A673 (cell line): ENCODE results near the gene SCTR. TPM values are rescaled to one million over a fixed set of nuclear protein-coding genes. Genes with fewer than 3 reads are reported as not detected.
A peak's percentile ranks its signal among the peaks of the same experiment; 100 is the strongest.

Source experiments
- BruUV-seq: library from RNA; stranded (reverse); fragments of 400-500 nt; replicated peaks from 2 replicates; lab custom pipeline; 2021; lab: Mats Ljungman, UMichigan
- CTCF ChIA-PET: fragments of 300-600 bp; sonication (Branson Sonifier 250); formaldehyde crosslinking; loops from one replicate; lab custom pipeline; 2022; ENCODE audit warnings: antibody characterized with exemption; lab: Charles Lee
- POLR2A ChIA-PET: fragments of 300-600 bp; sonication (Branson Sonifier 250); formaldehyde crosslinking; loops from one replicate; lab custom pipeline; 2022; ENCODE audit warnings: antibody characterized with exemption; ENCODE audit not compliant: low non-redundant PET; lab: Charles Lee
- DNase-seq: peaks from one replicate; pipeline ENCODE4 v3.0.0-alpha.2; 2015; ENCODE audit warnings: low spot score
- H3K27ac ChIP-seq: fragments of 200-600 bp; sonication (generic); 2 replicates; pipeline ENCODE4 v1.5.1; 2016; ENCODE audit warnings: mixed run types, low read depth, mild to moderate bottlenecking, mixed read lengths, antibody characterized with exemption, low read length; ENCODE audit not compliant: poor library complexity, severe bottlenecking
- H3K27me3 ChIP-seq: fragments of 200-600 bp; sonication (generic); replicated peaks from 2 replicates; pipeline ENCODE4 v1.6.1; 2017; ENCODE audit warnings: mixed run types, low read depth, mild to moderate bottlenecking, mixed read lengths, antibody characterized with exemption, low read length; ENCODE audit not compliant: insufficient read depth, poor library complexity
- H3K36me3 ChIP-seq: fragments of 200-600 bp; sonication (generic); 2 replicates; pipeline ENCODE4 v1.6.1; 2016; ENCODE audit warnings: mixed run types, mild to moderate bottlenecking, mixed read lengths, antibody characterized with exemption, low read length; ENCODE audit not compliant: insufficient read depth, poor library complexity, severe bottlenecking
- H3K4me1 ChIP-seq: fragments of 200-600 bp; sonication (generic); 2 replicates; pipeline ENCODE4 v1.6.1; 2017; ENCODE audit warnings: mixed run types, mild to moderate bottlenecking, mixed read lengths, antibody characterized with exemption, low read length; ENCODE audit not compliant: insufficient read depth, poor library complexity, severe bottlenecking
- H3K4me3 ChIP-seq: fragments of 200-600 bp; sonication (generic); 2 replicates; pipeline ENCODE4 v1.5.1; 2016; ENCODE audit warnings: low read depth, mixed run types, mild to moderate bottlenecking, mixed read lengths, low read length; ENCODE audit not compliant: poor library complexity, severe bottlenecking
- H3K9me3 ChIP-seq: fragments of 200-600 bp; sonication (generic); 2 replicates; pipeline ENCODE4 v1.6.1; 2016; ENCODE audit warnings: mixed run types, low read depth, mild to moderate bottlenecking, mixed read lengths, antibody characterized with exemption, low read length; ENCODE audit not compliant: poor library complexity, severe bottlenecking
- EZH2 ChIP-seq: fragments of 200-600 bp; sonication (generic); IDR thresholded peaks from 2 replicates; pipeline ENCODE4 v1.6.1; 2017; ENCODE audit warnings: borderline replicate concordance, low read depth, mild to moderate bottlenecking, mixed read lengths, antibody characterized with exemption, low read length; ENCODE audit not compliant: poor library complexity, severe bottlenecking
- intact Hi-C: fragments of 100-400 bp; cut with micrococcal nuclease; formaldehyde crosslinking; loops from one replicate; pipeline ENCODE4 v1.10.0; 2022; ENCODE audit not compliant: unreplicated experiment
- total RNA-seq: library from RNA; stranded (reverse); gene quantifications from 2 replicates; pipeline ENCODE4 v1.2.3, GENCODE V29; 2021
- TF ChIP-seq, protein P1 (sequence below): fragments of 300-800, 200-600 bp; sonication (generic); conservative IDR thresholded peaks from 2 replicates; pipeline ENCODE4 v1.5.1; 2017; ENCODE audit warnings: low read depth, mild to moderate bottlenecking, antibody characterized with exemption, low read length, moderate library complexity, mixed read lengths

SCTR gene
- total RNA-seq, 1 experiment from 2014 or later: not detected

DNA sequence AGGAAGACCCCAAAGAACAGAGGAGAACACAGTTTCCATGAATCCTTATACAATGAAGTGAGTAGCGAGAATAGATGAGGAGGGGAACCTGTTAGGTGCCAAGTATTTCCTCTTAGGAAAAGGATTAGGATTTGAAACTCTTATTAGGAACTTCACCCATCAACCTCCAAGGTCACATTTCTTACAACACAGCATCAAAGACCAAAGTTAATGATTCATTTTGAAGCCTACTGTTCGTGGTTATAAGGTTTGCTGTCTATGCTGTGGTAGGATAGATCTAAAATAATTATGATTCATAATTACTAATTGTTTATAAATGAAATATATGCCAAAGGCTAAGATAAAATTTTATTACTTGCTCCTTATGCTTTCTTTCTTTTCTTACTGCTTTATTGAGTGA, 26.1 kb upstream of the SCTR start:
- H3K9me3 ChIP-seq: no peaks in the 10 kb centered on the region
- CTCF ChIA-PET: no interaction called here
- TF ChIP-seq, protein P1, sequence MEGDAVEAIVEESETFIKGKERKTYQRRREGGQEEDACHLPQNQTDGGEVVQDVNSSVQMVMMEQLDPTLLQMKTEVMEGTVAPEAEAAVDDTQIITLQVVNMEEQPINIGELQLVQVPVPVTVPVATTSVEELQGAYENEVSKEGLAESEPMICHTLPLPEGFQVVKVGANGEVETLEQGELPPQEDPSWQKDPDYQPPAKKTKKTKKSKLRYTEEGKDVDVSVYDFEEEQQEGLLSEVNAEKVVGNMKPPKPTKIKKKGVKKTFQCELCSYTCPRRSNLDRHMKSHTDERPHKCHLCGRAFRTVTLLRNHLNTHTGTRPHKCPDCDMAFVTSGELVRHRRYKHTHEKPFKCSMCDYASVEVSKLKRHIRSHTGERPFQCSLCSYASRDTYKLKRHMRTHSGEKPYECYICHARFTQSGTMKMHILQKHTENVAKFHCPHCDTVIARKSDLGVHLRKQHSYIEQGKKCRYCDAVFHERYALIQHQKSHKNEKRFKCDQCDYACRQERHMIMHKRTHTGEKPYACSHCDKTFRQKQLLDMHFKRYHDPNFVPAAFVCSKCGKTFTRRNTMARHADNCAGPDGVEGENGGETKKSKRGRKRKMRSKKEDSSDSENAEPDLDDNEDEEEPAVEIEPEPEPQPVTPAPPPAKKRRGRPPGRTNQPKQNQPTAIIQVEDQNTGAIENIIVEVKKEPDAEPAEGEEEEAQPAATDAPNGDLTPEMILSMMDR: no peak
- TF ChIP-seq EZH2: no peak
- no peaks in the 10 kb centered on the region for H3K27me3 ChIP-seq
- no peaks in the 10 kb centered on the region for H3K36me3 ChIP-seq
- no peak overlapping the region for H3K27ac ChIP-seq
- intact Hi-C loops: no loop called here
- POLR2A ChIA-PET: no interaction called here
- no TSS peak for BruUV-seq
- peaks cover 3% of the 10 kb centered on the region for H3K4me1 ChIP-seq
- no peak for DNase-seq
- no peak overlapping the region for H3K4me3 ChIP-seq

DNA sequence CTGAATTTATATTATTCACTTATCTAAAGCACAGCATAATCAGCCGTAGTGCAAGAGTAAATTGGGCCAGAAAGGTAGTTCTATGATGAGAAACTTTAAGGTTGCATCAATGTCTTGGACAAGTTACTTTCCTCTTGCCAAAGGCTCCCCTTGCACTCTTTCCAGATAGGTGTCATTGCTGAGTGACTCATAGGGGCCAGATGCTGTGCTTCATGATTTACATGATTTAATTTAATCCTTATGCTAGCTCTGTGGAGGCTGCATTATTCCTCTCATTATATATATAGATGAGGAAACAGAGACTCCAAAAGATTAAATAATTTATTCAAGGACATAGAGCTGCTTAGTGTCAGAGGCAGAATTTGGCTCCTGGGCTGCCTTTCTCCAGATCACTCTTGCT, 25.0 kb upstream of the SCTR start:
- Histone ChIP-seq H3K4me3 (no peak overlapping the region), H3K27ac (no peak overlapping the region), H3K27me3 (no peaks in the 10 kb centered on the region), H3K4me1 (peaks cover 3% of the 10 kb centered on the region), H3K9me3 (no peaks in the 10 kb centered on the region), H3K36me3 (no peaks in the 10 kb centered on the region)
- DNase-seq: peak; percentile 62
- intact Hi-C loops: no loop called here
- no TSS peak for BruUV-seq
- ChIA-PET POLR2A (no interaction called here), CTCF (no interaction called here)
- TF ChIP-seq, protein P1: no peak
- no peak for TF ChIP-seq EZH2

DNA sequence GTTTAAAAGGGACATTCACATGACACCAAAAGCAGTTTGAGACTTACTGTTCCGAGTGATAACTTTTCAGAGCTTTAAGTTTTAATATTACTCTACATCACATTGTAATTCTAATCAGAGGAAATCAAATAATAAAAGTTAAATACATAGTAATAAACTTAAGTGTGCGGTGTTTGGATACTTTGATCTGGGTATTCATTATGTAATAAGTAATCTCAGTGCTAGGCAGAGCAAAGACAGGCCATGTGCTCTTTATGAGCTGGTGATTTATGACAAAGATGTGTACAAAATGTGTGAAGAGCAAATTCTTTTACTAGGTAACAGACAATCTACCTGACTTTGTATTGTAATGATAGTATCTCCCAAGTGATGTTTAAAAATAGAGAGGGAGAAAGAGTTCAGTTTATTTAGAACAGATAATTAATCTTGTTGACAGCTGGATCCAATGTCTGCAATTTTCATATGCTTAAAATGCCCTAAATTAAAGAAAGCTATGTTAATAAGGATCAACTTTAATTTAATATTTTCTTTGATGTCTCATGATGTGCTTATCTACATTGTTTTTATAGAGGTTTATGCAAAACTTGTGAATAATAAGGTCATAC, 24.3 kb upstream of the SCTR start:
- BruUV-seq: no TSS peak
- TF ChIP-seq EZH2: no peak
- TF ChIP-seq, protein P1: no peak
- H3K4me3 ChIP-seq: no peak overlapping the region
- ChIA-PET CTCF (no interaction called here), POLR2A (no interaction called here)
- no peaks in the 10 kb centered on the region for H3K36me3 ChIP-seq
- no peaks in the 10 kb centered on the region for H3K9me3 ChIP-seq
- intact Hi-C loops: no loop called here
- no peak overlapping the region for H3K27ac ChIP-seq
- no peaks in the 10 kb centered on the region for H3K27me3 ChIP-seq
- no peak for DNase-seq
- peaks cover 7% of the 10 kb centered on the region for H3K4me1 ChIP-seq
